WTC11 (cell line): ENCODE data around the gene FLT3. TPM values are rescaled to one million over a fixed set of nuclear protein-coding genes. Genes with fewer than 3 reads are reported as not detected.
"Not testable (repeated sequence)": the region's sequence is repeated elsewhere in the genome, so short reads cannot be mapped to it uniquely, and the experiment has no call there.

Experiments used
- ATAC-seq: fragments of 200-7000 bp; cut with Tn5 transposase; 2 replicates; pipeline ENCODE4 v1.10.0; 2021; ENCODE audit warnings: mild to moderate bottlenecking, moderate library complexity
- CTCF ChIA-PET: fragments of 300-600 bp; sonication (Branson Sonifier 250); formaldehyde crosslinking; loops from one replicate; lab custom pipeline; 2021; ENCODE audit warnings: antibody characterized with exemption; lab: Charles Lee
- POLR2A ChIA-PET: fragments of 350-600 bp; sonication (Branson Sonifier 250); formaldehyde crosslinking; loops from one replicate; lab custom pipeline; 2021; ENCODE audit warnings: antibody characterized with exemption; lab: Charles Lee
- DNase-seq: peaks from one replicate; pipeline ENCODE4 v3.0.0; 2021; ENCODE audit warnings: low spot score
- H3K27ac Mint-ChIP-seq: 2 replicates; pipeline ENCODE4 v1.8.0; 2021; ENCODE audit warnings: mixed read lengths
- H3K27me3 Mint-ChIP-seq: 2 replicates; pipeline ENCODE4 v1.8.0; 2021; ENCODE audit warnings: low read depth, mild to moderate bottlenecking, moderate library complexity, mixed read lengths
- H3K36me3 Mint-ChIP-seq: 2 replicates; pipeline ENCODE4 v1.8.0; 2021; ENCODE audit warnings: mixed read lengths
- H3K4me1 Mint-ChIP-seq: 2 replicates; pipeline ENCODE4 v1.8.0; 2022; ENCODE audit warnings: mixed read lengths
- H3K4me3 Mint-ChIP-seq: 2 replicates; pipeline ENCODE4 v1.8.0; 2021; ENCODE audit warnings: mild to moderate bottlenecking, moderate library complexity, mixed read lengths
- H3K9me3 Mint-ChIP-seq: 2 replicates; pipeline ENCODE4 v1.8.0; 2021; ENCODE audit warnings: mixed read lengths
- ATF1 ChIP-seq: sonication (generic); formaldehyde crosslinking; IDR thresholded peaks from 2 replicates; pipeline ENCODE4 v1.8.1; 2023; ENCODE audit warnings: mild to moderate bottlenecking, moderate library complexity, missing genetic modification reagents
- CTCF ChIP-seq: fragments of 200-600 bp; IDR thresholded peaks from 2 replicates; pipeline ENCODE4 v1.8.0; 2022; ENCODE audit warnings: antibody characterized with exemption
- ELF4 ChIP-seq: sonication (generic); formaldehyde crosslinking; IDR thresholded peaks from 2 replicates; pipeline ENCODE4 v1.8.1; 2022; ENCODE audit warnings: low read depth, mild to moderate bottlenecking, moderate library complexity, missing genetic modification reagents
- FOXJ3 ChIP-seq: sonication (generic); formaldehyde crosslinking; IDR thresholded peaks from 2 replicates; pipeline ENCODE4 v1.9.0; 2021; ENCODE audit warnings: missing genetic modification reagents, mild to moderate bottlenecking, borderline replicate concordance
- FOXK1 ChIP-seq: sonication (generic); formaldehyde crosslinking; IDR thresholded peaks from 2 replicates; pipeline ENCODE4 v1.8.0; 2022; ENCODE audit warnings: mild to moderate bottlenecking, moderate library complexity, missing genetic modification reagents
- GRHL2 ChIP-seq: fragments of 250-450 bp; sonication (Bioruptor Pico); IDR thresholded peaks from 2 replicates; pipeline ENCODE4 v1.8.0; 2022; ENCODE audit warnings: mild to moderate bottlenecking, moderate library complexity; ENCODE audit not compliant: insufficient replicate concordance, severe bottlenecking
- GTF2I ChIP-seq: fragments of 250-450 bp; sonication (Bioruptor Pico); conservative IDR thresholded peaks from 2 replicates; pipeline ENCODE4 v1.4.0; 2021; ENCODE audit warnings: mild to moderate bottlenecking
- IRF1 ChIP-seq: sonication (generic); formaldehyde crosslinking; IDR thresholded peaks from 2 replicates; pipeline ENCODE4 v1.8.0; 2023; ENCODE audit warnings: missing genetic modification reagents
- NFYB ChIP-seq: sonication (generic); formaldehyde crosslinking; conservative IDR thresholded peaks from 2 replicates; pipeline ENCODE4 v1.8.0; 2022; ENCODE audit warnings: low read depth, missing genetic modification reagents
- PREB ChIP-seq: sonication (generic); formaldehyde crosslinking; IDR thresholded peaks from 2 replicates; pipeline ENCODE4 v1.8.1; 2022; ENCODE audit warnings: mild to moderate bottlenecking, missing genetic modification reagents, moderate library complexity, borderline replicate concordance
- TEAD4 ChIP-seq: sonication (generic); formaldehyde crosslinking; IDR thresholded peaks from 2 replicates; pipeline ENCODE4 v1.8.0; 2022; ENCODE audit warnings: mild to moderate bottlenecking, missing genetic modification reagents
- TP53 ChIP-seq: sonication (generic); formaldehyde crosslinking; IDR thresholded peaks from 2 replicates; pipeline ENCODE4 v1.8.1; 2023; ENCODE audit warnings: mild to moderate bottlenecking, missing genetic modification reagents
- ZNF281 ChIP-seq: sonication (generic); formaldehyde crosslinking; IDR thresholded peaks from 2 replicates; pipeline ENCODE4 v1.8.0; 2023; ENCODE audit warnings: mild to moderate bottlenecking, missing genetic modification reagents
- ZNF396 ChIP-seq: fragments of 250-450 bp; sonication (Bioruptor Pico); IDR thresholded peaks from 2 replicates; pipeline ENCODE4 v1.8.0; 2021; ENCODE audit warnings: mild to moderate bottlenecking, moderate library complexity, borderline replicate concordance
- ZNF416 ChIP-seq: fragments of 250-450 bp; sonication (Bioruptor Pico); IDR thresholded peaks from 2 replicates; pipeline ENCODE4 v1.9.0; 2021; ENCODE audit warnings: mild to moderate bottlenecking, inconsistent platforms
- ZNF423 ChIP-seq: fragments of 250-450 bp; sonication (Bioruptor Pico); IDR thresholded peaks from 2 replicates; pipeline ENCODE4 v2.1.2; 2022; ENCODE audit warnings: mild to moderate bottlenecking, moderate library complexity
- total RNA-seq: library from RNA; stranded (reverse); gene quantifications from 3 replicates; pipeline ENCODE4 v1.2.3, GENCODE V29; 2021
- TF ChIP-seq, protein P1 (sequence below): sonication (generic); formaldehyde crosslinking; IDR thresholded peaks from 2 replicates; pipeline ENCODE4 v1.8.1; 2023; ENCODE audit warnings: mild to moderate bottlenecking, moderate library complexity, missing genetic modification reagents
- TF ChIP-seq, protein P2 (sequence below): sonication (generic); formaldehyde crosslinking; IDR thresholded peaks from 2 replicates; pipeline ENCODE4 v1.8.1; 2022; ENCODE audit warnings: missing genetic modification reagents, borderline replicate concordance
- TF ChIP-seq, protein P3 (sequence below): sonication (generic); formaldehyde crosslinking; IDR thresholded peaks from 2 replicates; pipeline ENCODE4 v1.8.0; 2022; ENCODE audit warnings: mild to moderate bottlenecking, missing genetic modification reagents

The FLT3 gene
- total RNA-seq, 1 experiment from 2014 or later: 0.15 TPM

DNA sequence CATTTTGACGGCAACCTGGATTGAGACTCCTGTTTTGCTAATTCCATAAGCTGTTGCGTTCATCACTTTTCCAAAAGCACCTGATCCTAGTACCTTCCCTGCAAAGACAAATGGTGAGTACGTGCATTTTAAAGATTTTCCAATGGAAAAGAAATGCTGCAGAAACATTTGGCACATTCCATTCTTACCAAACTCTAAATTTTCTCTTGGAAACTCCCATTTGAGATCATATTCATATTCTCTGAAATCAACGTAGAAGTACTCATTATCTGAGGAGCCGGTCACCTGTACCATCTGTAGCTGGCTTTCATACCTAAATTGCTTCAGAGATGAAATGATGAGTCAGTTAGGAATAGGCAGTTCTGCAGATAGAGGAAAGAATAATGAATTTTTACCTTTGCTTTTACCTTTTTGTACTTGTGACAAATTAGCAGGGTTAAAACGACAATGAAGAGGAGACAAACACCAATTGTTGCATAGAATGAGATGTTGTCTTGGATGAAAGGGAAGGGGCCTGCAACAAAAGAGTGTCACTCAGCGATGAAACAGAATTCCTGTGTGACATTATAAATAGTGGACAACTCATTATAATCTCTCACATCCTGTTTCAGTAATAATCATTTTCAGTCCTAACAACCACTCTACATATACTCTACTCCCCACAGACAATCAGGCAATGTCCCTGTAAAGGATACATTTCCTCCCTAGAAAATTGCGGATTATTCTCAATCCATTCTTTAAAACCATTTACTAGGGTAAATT lies 66.3 kb downstream of the FLT3 start:
- no peak overlapping the region for H3K27ac Mint-ChIP-seq
- TF ChIP-seq ZNF416 (no peak), ATF1 (CRISPR knock-in tag) (no peak), IRF1 (CRISPR knock-in tag) (no peak), GRHL2 (CRISPR knock-in tag) (no peak), NFYB (CRISPR knock-in tag) (no peak), FOXK1 (CRISPR knock-in tag) (no peak), PREB (CRISPR knock-in tag) (no peak), ZNF423 (CRISPR knock-in tag) (no peak), TEAD4 (CRISPR knock-in tag) (no peak)
- TF ChIP-seq, protein P1, sequence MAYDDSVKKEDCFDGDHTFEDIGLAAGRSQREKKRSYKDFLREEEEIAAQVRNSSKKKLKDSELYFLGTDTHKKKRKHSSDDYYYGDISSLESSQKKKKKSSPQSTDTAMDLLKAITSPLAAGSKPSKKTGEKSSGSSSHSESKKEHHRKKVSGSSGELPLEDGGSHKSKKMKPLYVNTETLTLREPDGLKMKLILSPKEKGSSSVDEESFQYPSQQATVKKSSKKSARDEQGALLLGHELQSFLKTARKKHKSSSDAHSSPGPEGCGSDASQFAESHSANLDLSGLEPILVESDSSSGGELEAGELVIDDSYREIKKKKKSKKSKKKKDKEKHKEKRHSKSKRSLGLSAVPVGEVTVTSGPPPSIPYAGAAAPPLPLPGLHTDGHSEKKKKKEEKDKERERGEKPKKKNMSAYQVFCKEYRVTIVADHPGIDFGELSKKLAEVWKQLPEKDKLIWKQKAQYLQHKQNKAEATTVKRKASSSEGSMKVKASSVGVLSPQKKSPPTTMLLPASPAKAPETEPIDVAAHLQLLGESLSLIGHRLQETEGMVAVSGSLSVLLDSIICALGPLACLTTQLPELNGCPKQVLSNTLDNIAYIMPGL (CRISPR knock-in tag): no peak
- TF ChIP-seq, all 79 proteins: peak for 0
- Mint-ChIP-seq H3K4me3 (no peak overlapping the region), H3K9me3 (peaks cover 12% of the 10 kb centered on the region), H3K4me1 (no peaks in the 10 kb centered on the region), H3K27me3 (peaks cover 6% of the 10 kb centered on the region), H3K36me3 (peaks cover 3% of the 10 kb centered on the region; the same call in 1 of the 2 replicates)
- CTCF ChIA-PET: no interaction called here
- ATAC-seq (no peak), DNase-seq (no peak)
- POLR2A ChIA-PET: no interaction called here

DNA sequence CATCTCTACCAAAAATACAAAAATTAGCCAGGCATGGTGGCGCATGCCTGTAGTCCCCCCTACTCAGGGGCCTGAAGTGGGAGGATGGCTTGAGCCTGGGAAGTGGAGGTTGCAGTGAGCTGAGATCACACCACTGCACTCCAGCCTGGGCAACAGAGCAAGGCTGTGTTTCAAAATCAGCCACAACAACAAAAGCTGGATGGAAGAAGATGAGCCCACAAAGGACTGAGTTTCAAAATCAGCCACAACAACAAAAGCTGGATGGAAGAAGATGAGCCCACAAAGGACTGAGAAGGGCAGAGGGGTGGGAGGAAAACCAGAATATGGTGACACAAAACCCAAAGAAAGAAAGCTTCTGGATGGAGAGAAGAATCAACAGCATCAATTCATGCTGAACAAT lies 67.9 kb downstream of the FLT3 start:
- H3K36me3 Mint-ChIP-seq, H3K27ac Mint-ChIP-seq, DNase-seq, H3K4me1 Mint-ChIP-seq, POLR2A ChIA-PET, H3K4me3 Mint-ChIP-seq, ATAC-seq, H3K27me3 Mint-ChIP-seq, H3K9me3 Mint-ChIP-seq, CTCF ChIA-PET: not testable (repeated sequence)

- ATAC-seq: no peak
- Mint-ChIP-seq H3K4me1 (no peaks in the 10 kb centered on the region), H3K9me3 (no peaks in the 10 kb centered on the region), H3K4me3 (no peak overlapping the region), H3K36me3 (no peaks in the 10 kb centered on the region), H3K27ac (no peak overlapping the region), H3K27me3 (no peaks in the 10 kb centered on the region; the same call in 1 of the 2 replicates)
- CTCF ChIA-PET: interaction anchor here (0.8 kb wide), 1 partner anchor 48 kb away, joined by 3 read pairs; no protein-coding TSS in a partner anchor
- POLR2A ChIA-PET: interaction anchor here (0.5 kb wide), 1 partner anchor 237 kb away, joined by 3 read pairs; no protein-coding TSS in a partner anchor
- no peak for TF ChIP-seq TP53
- TF ChIP-seq, protein P2, sequence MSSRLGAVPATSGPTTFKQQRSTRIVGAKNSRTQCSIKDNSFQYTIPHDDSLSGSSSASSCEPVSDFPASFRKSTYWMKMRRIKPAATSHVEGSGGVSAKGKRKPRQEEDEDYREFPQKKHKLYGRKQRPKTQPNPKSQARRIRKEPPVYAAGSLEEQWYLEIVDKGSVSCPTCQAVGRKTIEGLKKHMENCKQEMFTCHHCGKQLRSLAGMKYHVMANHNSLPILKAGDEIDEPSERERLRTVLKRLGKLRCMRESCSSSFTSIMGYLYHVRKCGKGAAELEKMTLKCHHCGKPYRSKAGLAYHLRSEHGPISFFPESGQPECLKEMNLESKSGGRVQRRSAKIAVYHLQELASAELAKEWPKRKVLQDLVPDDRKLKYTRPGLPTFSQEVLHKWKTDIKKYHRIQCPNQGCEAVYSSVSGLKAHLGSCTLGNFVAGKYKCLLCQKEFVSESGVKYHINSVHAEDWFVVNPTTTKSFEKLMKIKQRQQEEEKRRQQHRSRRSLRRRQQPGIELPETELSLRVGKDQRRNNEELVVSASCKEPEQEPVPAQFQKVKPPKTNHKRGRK: no peak
- TF ChIP-seq CTCF: no peak
- TF ChIP-seq ZNF281 (CRISPR knock-in tag): no peak
- no peak for TF ChIP-seq ZNF423 (CRISPR knock-in tag)
- no peak for TF ChIP-seq ELF4 (CRISPR knock-in tag)
- TF ChIP-seq FOXJ3 (CRISPR knock-in tag): no peak
- TF ChIP-seq ZNF396: no peak
- TF ChIP-seq, protein P3, sequence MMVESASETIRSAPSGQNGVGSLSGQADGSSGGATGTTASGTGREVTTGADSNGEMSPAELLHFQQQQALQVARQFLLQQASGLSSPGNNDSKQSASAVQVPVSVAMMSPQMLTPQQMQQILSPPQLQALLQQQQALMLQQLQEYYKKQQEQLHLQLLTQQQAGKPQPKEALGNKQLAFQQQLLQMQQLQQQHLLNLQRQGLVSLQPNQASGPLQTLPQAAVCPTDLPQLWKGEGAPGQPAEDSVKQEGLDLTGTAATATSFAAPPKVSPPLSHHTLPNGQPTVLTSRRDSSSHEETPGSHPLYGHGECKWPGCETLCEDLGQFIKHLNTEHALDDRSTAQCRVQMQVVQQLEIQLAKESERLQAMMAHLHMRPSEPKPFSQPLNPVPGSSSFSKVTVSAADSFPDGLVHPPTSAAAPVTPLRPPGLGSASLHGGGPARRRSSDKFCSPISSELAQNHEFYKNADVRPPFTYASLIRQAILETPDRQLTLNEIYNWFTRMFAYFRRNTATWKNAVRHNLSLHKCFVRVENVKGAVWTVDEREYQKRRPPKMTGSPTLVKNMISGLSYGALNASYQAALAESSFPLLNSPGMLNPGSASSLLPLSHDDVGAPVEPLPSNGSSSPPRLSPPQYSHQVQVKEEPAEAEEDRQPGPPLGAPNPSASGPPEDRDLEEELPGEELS: no peak
- TF ChIP-seq GTF2I (CRISPR knock-in tag): no peak
- DNase-seq: no peak
Observed at GRCh38 chr13:28031896-28032288, 68.5 kb downstream of the FLT3 start.
